NCI-H2081 (cell line): ENCODE measurements around the gene KCNA10.
A peak's percentile ranks its signal among the peaks of the same experiment; 100 is the strongest.
"Not testable (repeated sequence)": the region's sequence is repeated elsewhere in the genome, so short reads cannot be mapped to it uniquely, and the experiment has no call there.

Experiments used
- DNase-seq, 2 experiments: peaks; one replicate each; lab custom pipeline; 2025; lab: John Stamatoyannopoulos, UW

Gene KCNA10

DNA sequence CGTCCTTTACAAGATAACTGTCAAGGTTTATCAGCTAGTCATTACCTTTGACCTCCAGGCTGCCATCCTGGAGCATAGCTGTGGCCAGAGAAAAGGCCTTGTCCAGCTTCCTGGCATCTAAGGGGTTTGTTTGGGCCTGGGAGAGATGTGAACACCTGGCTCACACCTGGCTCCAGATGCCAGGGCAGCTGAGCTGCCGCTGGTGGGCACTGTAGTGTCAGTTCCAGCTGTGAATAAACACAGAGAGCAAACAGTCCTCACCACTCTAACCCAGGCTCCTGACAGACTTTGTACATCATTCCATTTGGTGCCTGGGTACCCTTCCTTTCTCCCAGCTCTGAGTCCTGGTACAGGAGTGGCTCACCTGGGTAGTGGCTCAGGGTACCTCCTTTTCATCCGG is 14.3 kb upstream of the KCNA10 start:
- DNase-seq: peak in 1 of 2 experiments; percentile 16

DNA sequence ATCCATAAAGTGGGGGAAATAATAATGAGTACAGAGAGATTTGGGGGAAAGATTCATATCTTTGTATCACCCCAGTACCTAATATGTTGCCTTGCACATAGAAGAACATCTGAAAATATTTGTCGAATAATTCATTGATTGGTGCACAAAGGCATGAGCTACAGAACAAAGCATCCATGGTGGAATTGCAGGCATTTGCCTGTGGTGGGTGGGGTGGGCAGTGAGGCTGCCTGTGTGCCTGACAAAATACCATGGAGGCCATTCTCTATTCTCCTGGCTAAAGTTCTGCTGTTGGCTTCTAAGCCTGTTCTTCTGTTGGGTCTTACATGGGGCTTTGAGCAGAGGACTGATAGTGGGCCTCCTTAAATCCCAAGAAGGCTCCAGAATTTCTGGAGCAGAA is 10.0 kb upstream of the KCNA10 start:
- DNase-seq: no peak

DNA sequence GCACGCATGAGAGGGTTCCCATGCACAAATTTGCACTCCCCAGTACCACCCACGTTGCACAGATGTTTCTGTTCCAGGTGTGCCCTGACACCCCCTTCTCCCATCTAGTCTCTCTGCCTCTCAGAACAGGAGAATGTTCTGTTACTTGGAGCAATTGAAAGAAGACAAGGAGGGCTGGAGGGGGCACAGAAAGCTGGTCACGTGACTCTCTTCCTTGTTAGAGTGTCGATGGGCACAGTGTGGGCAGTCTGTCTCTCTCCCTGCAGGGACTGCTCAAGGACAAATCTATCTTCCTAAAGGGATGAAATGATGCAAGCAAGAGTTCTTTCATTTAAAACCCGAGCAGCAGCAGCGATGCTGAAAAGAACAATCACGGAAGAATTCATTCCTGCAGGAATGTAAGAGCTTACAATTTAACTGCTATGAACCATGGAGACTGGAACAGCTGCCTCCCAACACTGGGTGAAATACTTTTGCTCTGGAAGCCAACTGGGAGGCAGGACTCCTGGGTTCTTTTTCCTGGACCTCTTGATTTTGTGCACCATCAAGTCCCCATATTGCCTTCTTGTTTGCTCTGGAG is 7.3 kb upstream of the KCNA10 start:
- DNase-seq: no peak

DNA sequence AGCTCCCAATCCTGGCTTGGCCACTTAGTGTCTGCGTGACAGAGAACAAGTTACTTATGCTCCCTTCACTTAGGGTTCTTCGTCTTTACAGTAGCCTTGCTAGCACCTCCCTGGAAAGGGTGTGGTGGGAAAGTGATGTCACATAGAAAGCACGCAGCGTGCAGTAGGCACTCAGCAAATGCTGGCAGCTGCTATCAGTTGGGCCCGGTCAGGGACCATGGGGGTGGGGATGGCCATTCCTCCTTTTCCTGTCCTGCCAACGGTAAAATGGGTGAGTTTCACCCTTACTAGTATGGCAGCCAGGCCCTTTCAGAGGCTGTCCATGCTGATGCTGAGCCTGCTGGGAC is 6.2 kb upstream of the KCNA10 start:
- no peak for DNase-seq

DNA sequence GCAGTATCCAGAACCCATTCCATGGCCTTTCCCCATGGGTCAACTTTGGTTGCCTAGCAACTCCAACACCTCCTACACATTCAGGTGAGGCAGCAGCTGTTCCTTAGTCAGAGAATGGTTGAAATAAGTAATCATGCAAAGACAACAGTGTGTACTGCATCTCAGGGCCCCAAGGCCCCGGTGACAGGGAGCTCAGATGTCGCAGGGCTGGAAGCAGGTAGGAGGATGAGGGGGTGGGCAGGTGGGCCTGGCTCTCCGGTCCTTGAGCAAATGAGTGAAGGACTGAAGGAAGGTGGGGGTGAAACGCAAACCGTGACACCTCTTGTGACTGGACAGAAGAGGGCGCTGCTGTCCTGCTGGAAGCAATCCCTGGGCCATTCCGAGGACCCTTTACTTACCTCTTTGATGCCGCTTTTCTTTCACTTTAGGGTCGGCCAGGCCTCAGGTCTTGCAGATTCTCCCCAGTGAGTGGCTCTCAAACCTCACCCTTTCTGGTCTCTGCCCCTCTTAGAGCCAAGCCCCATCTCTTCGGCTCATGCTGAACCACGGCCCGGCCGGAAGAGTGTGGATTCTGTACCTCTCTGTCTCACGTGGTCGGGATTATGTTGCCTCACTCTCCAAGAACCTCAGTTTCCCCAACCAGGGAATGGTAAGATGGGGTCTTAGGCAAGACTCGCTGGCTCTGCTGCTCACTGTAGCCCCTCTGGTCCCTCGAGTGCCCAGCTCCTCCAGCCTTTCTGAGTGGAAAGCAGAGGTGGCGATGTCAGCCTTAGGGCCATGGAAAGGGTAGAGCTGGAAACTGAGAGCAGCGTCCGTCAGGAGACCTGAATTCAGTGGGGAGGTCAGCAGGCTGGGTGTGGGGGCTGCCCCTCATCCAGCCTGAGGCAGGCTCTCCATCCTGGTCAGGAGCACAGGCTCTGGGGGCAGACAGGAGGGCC is 5.6 kb upstream of the KCNA10 start:
- DNase-seq: peak; percentile 40 to 57

DNA sequence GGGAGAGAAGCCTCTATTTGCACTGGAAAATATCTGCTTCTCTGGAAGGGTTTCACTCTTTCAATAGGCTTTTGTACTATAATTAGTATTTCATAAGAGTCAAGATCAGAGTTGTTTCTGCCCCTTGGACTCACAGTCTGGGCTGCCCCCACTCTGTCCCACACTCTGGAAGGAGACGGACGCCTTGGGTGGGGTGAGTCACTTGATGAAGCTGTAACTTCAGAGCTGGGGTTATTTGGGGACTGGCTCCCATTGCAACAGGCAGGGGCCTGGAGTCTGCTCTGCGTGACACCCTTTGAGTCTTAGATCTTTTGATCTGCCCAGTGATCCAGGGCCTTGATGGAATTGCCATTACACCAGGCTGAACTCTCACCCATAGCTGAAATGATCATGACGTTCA is 4.0 kb upstream of the KCNA10 start:
- no peak for DNase-seq

DNA sequence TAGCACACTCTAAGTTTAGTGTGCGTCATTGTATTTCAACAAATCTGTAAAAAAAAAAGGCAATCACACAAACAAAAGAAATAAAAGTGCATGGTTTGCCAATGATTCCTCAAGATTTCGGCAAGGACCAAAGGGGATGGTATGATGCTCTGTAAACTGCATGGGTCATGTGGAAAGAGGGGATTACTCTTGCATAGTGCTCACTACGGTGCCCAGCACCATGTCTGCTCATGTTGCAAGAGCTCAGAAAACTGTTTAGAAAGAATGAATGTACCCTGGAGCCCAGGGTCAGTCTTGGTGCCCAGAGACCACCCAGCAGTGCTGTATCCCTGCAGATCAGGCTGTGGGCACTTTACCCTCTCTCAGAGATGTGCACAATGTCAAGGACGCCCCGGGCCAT is 3.6 kb upstream of the KCNA10 start:
- no peak for DNase-seq

DNA sequence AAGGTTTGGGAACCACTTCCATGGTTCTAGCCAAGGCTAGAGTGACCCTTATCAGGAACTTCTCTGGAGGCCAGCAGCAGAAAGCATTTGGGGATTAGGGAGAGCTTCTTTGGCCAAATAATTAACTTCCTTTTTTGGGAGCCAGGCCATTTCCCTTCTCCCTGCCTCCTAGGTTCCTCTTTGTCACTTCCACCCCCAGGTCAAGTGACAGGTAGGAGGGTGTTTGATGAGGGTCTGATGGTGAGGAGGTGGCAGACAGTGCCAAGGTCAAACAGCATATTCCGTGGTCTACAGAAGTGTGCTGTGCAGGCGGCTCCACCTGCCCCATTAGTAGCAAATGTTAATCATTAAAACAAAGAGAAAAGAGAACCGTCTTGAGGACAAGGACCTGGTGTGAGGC is 1.9 kb upstream of the KCNA10 start:
- DNase-seq: no peak

DNA sequence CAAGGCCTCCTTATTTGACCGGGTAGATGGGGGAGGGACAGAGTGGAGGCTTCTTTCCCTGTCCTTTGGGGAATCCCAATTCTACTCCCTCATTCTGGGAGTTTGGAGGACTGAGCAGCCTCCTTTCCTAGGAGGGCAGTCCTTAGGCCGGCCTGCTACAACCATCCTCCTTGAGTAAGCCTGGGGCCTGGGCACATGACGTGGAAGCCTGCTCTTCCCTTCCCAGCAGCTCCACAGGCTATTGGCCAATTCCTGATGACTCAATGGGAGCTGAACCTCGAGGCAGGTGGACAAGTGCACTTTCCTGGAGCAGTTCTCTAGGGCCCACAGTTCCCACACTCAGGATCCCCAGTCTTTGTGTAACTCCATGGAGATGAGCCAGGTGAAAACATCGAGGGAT is 3.1 kb downstream of the KCNA10 start:
- no peak for DNase-seq

DNA sequence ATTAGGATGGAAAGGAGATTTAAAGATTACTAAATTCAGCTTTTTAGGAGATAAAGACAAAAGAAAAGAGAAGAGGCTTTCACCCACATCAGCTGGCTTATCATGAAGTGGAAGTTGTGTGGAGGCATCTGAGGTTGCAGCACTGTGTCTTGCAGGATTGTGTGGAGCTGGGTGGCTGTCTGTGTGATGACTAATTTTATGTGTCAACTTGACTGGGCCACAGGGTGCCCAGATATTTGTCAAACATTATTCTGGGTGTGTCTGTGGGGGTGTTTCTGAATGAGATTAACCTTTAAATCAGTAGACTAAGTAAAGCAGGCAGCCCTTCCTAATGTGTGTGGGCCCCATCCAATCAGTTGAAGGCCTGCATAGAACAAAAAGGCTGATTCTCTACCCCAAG is 3.9 kb downstream of the KCNA10 start:
- no peak for DNase-seq

DNA sequence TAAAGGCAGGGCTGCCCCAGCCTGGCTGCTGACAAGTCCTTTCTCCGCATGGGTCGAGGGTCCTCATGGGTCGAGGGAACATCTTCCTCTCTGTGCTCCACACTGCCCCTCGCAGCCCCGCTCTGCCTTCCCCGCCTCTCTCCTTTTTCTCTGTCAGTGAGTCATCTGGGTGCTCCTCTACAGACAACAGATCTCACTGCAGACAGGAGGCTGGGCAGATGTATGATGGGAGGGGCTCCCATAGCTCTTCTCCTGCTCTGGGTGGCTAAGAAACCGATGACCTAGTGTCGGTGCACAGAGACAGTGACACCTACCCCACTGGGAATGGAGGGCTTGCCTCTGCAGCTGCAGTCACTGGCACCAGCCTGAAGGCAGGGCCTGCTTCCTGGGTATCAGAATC is 5.5 kb downstream of the KCNA10 start:
- no peak for DNase-seq

DNA sequence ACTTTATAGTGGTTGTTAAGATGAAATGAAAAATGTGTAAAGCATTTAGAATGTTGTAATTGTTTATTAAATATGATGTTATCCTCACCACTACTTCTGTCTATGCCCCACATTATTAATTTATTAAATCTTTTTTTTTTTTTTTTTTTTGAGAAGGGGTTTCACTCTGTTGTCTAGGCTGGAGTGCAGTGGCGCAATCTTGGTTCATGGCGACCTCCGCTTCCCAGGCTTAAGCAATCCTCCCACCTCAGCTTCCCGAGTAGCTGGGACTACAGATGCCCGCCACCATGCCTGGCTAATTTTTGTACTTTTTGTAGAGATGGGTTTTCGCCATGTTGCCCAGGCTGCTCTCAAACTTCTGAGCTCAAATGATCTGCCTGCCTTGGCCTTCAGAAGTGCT is 7.5 kb downstream of the KCNA10 start:
- no peak for DNase-seq

DNA sequence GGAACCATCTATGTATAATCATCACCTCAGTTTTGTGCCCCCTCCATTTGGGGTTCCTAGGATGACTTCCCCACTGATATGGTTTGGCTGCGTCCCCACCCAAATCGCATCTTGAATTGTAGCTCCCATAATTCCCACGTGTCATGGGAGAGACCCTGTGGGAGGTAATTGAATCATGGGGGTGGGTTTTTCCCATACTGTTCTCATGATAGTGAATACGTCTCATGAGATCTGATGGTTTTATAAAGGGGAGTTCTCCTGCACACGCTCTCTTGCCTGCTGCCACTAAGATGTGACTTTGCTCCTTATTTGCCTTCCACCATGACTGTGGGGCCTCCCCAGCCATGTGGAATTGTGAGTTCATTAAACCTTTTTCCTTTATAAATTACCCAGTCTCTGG is 8.1 kb downstream of the KCNA10 start:
- not testable (repeated sequence) for DNase-seq

DNA sequence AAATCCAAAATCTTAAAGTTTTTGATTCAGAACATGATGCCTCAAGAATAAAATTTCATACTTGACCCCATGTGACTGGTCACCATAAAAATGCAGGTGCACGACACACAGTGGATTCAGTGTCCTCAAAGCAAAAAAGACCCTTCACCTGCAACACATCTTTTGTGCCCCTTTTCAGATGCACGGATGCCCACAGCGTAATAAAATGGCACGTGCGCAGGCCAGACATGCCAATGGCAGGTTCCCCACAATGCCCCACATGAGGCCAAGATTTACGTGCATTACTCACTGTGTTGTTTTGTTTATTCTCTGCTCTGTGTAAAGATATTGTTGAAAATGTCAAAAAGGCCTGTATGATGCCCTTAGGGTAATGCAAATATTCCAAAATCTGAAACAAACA is 9.3 kb downstream of the KCNA10 start:
- DNase-seq: no peak

DNA sequence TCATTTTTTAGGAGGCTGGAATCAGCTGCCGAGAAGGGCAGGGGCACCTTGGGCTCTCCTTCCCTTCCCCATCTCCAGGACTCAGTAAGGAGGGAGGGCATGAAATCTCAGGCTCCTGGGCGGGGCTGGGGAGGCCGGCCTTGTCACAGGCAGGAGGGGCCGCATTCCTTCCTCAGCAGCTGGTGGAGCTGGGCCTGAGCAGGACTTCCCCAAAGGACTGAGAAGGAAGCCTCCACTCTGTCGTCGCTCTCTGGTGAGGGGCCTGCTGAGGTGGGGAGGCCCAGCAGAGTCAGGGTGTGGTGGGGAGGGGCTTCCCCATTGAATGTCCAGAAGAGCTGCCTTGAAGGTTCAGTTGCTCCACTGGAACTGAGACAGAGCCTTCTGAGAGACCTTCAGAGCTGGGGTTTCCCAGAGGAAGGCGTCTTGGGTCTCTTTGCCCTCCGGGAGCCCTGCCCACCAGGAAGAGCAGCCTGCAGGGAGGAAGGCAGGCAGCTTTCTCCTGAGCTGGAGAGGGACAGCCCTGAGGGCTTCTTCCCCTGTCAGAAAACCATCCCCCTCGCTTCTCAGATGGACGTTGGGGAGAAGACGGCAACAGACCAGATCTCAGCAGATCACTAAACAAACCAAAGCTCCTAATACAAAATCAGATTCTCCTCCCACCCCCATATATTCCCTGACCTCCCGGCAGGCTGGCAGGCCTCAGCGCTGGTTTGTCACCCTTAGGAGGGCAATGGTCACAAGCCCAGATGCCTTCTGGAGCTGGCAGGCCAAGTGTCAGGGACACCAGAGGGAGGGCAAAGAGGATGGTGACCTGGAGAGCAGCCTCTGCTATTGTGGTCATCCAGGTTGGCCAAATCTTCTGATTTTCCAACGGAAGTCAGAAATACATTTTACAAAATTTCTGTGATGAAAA is 10.7 kb downstream of the KCNA10 start:
- no peak for DNase-seq

DNA sequence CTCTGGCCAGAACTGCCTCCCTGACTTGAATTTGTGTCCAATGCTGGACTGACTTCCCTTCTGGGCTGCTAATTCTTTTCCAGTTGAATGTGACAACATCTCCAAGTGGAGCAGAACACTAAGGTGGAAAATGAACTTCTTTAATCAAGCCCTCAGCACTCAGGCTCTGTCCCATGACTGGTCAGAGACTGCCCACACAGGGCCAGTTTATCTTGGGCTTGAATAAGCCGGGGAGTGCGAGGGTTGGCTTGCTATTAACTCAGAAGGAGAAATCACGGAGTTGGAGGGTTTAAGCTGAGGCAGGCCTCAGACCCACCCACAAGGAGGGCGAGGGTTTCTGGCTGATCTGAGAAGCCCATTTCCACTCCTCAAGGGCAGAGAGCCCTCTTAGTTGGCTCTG is 12.4 kb downstream of the KCNA10 start:
- no peak for DNase-seq

DNA sequence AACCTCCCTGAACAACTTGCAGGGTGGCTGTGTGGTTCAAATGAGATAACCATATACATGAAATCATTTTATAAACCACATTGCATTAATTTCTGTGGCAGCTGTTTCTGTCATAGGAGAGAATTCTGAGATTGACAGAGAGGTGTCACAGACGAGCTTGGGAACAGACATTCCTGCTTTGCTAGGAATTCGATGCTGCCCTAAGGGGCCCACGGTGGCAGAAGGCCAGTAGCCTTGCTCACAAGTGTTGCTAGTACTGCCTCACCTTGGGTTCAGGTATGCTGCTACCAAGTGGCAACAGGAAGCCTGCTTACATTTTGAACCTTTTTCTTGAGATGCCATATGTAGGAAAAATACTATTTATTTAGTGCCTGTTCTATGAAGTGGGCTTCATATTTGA is 13.4 kb downstream of the KCNA10 start:
- no peak for DNase-seq

DNA sequence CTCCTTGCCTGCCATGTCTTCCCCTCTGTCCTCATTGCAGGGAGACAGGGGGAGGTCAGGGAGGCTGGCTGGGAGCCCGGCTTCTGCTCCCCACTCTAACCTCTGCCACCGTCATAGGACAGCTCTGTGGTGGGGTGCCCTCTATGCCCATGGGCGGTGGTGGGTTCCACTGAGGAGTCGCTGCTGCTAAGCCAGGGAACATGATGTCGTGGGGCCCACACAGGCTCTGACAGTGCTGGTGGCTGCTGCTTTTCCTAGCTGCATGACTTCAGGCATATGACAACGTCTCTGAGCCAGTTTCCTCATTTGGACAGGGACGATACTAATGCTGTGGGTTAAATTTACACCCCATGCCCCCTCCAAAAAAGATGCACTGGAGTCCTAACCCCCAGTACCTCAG is 14.7 kb downstream of the KCNA10 start:
- DNase-seq: no peak

DNA sequence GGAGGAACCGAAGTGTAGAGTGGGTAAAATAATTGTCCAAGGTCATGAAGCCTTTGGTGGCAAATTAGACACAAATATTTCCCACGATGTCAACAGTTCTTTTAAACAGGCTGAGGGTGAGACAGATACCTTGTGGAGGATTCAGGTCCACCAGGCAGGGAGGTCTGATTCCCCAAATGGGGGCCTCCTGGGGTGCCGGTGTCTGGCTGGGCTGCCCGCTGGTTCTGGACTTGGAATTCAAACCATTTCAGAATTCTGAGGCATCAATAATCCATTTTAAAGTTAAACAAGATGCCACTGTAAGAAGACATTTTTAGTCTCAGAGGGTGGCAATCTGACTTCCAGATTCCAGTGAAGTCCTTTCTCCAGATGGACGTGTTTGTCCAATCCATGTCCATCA is 15.5 kb downstream of the KCNA10 start:
- DNase-seq: no peak

DNA sequence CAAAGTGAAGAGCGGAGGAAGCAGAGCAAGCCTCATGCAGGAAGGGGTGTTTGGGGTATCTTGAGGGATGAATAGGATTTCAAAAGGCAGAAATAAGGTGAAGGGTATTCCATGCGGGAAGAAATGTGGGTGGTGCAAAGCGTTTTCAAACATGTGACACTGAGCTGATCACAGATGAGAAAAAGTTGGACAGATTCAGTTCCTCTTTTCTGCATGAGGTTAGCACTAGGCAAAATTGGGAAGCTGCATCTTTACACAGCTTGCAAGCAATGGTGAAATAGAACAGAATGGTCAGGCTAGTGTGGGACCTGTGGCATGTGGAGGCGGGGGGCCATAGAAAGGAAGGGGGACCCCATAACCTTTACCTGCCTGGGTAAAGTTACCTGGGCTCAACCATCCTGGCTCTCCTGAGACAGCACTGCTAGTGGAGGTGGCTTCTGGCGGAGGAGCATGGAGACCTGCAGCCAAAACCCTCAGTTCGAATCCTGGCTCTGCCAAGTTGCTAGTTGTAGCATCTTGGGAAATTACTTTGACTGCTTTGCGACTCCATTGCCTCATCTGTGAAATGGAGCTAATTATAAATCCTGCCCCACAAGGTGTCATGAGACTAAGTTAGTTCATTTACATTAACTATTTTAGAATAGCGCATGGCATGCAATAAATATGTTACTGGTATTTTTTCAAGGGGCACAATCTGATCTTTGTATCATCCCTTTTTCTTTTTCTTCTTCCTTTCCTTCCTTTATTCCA is 16.4 kb downstream of the KCNA10 start:
- DNase-seq: no peak

DNA sequence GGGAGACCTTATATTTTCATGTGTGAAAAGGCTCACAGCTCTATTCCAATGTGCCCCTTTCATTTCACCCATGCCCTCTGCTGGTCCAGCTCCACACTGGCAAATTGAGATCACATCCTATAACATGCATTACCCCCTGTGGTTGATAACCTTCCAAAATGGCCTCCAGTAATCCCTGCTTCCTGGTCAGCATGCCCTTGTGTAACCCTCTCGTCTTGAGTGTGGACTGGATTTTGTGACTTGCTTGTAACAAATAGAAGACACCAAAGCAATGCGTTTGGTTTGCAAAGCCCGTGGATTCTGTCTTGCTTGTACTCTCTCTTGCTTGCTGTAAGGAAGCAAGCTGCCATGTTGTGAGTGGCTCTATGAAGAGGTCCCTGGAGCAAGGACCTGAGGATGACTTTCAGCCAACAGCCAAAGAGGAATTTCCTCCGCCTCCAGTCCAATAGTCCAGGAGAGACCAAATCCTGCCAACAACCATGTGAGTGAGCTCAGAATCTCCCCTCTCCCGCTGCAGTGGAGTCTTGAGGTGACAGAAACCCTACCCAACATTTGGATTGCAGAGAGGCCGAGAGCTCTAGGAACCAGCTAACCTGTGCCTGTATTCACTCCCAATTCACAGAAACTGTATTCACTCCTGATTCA is 17.4 kb downstream of the KCNA10 start:
- DNase-seq: no peak

DNA sequence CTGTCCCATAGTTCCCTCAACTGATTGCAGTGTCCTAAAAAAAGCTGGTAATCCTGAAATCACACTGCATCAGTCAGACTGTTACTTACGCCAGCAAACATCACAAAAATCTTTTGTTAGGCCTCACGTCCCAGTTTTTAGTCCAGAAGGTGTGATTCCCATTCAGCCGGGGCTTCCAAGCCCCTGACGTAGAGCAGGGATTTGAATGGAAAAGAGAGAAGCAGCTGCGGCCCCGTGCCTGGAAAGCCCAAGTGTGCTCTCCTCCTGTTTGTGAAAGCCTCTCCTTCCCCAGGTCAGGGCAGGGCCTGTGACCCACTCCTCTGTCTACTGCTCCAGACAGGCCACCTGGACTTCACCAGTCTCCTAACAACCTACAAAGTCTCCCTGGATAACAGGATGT is 20.7 kb downstream of the KCNA10 start:
- DNase-seq: no peak
